Measurements from ENCODE around the gene PVR.
"Not testable (repeated sequence)": the region's sequence is repeated elsewhere in the genome, so short reads cannot be mapped to it uniquely, and the experiment has no call there.

GRCh38 chr19:44631611-44632010 is 12.1 kb upstream of the PVR start:
- TF ChIP-seq CTCF (IDR thresholded peaks at IDR 0.05; ENCODE audit: poor library complexity, severe bottlenecking); MXI1 (conservative IDR thresholded peaks at IDR 0.05; ENCODE audit: poor library complexity, severe bottlenecking): not testable (repeated sequence)

All from neural cell (in vitro differentiated cells).